Upper lobe of left lung (tissue), 4 donors: Measurements from ENCODE around the gene KIAA1614.

Source experiments
- CTCF ChIP-seq, 6 experiments: fragments of 450-650 bp in 4 of 6; fragments of 200-600 bp in 2 of 6; sonication (generic) in 2 of 6; IDR thresholded peaks; one replicate each; pipeline ENCODE4 v1.5.1; 2016 to 2019; ENCODE audit warnings: antibody characterized with exemption in 6 of 6
- POLR2AphosphoS5 ChIP-seq, 2 donors: sonication (generic); formaldehyde crosslinking; IDR thresholded peaks; one replicate each; pipeline ENCODE4 v1.5.1; 2017; ENCODE audit warnings: antibody characterized with exemption in 2 of 2

- TF ChIP-seq POLR2AphosphoS5 (IDR thresholded peaks at IDR 0.05) (no peak), CTCF (IDR thresholded peaks at IDR 0.05) (no peak)
Measured at GRCh38 chr1:180889325-180889724, 23.4 kb upstream of the KIAA1614 start.
